Natural killer cell (primary cell): ENCODE data around the gene ENC1. TPM values are rescaled to one million over a fixed set of nuclear protein-coding genes. Genes with fewer than 3 reads are reported as not detected.
A peak's percentile ranks its signal among the peaks of the same experiment; 100 is the strongest.

Experiments
- ATAC-seq, 3 donors: fragments of 150-1000 bp in 2 of 3; fragments of 200-7000 bp in 1 of 3; cut with Tn5 transposase; 1 replicate in 1 of 3; 2 replicates in 2 of 3; pipeline ENCODE4 v1.10.0; 2021; ENCODE audit warnings: mild to moderate bottlenecking in 2 of 3, moderate library complexity in 2 of 3
- DNase-seq, 2 donors: peaks; one replicate each; pipeline versions ENCODE4 v3.0.0 to v3.0.0-alpha.2; 2013 to 2021; ENCODE audit warnings: mixed read lengths in 1 of 2
- H3K27ac ChIP-seq: one replicate; pipeline ENCODE4 v1.5.1; 2013; ENCODE audit warnings: mild to moderate bottlenecking, low read length
- H3K27me3 ChIP-seq: one replicate; pipeline ENCODE4 v1.6.1; 2013; ENCODE audit warnings: low read length; ENCODE audit not compliant: control insufficient read depth, insufficient read depth
- H3K36me3 ChIP-seq: one replicate; pipeline ENCODE4 v1.6.1; 2013; ENCODE audit warnings: low read length; ENCODE audit not compliant: control insufficient read depth, insufficient read depth
- H3K4me1 ChIP-seq: one replicate; pipeline ENCODE4 v1.6.1; 2013; ENCODE audit warnings: low read length; ENCODE audit not compliant: control insufficient read depth, insufficient read depth
- H3K4me3 ChIP-seq: one replicate; pipeline ENCODE4 v1.5.1; 2013; ENCODE audit warnings: low read length
- H3K9me3 ChIP-seq: one replicate; pipeline ENCODE4 v1.6.1; 2013; ENCODE audit warnings: low read length; ENCODE audit not compliant: control insufficient read depth, insufficient read depth
- H3K27ac Mint-ChIP-seq, 2 donors: one replicate each; pipeline ENCODE4 v1.8.0; 2022; ENCODE audit warnings: mild to moderate bottlenecking in 2 of 2, mixed read lengths in 2 of 2, moderate library complexity in 1 of 2
- H3K27me3 Mint-ChIP-seq, 2 donors: one replicate each; pipeline ENCODE4 v1.8.0; 2022; ENCODE audit warnings: low read depth in 2 of 2, mixed read lengths in 2 of 2
- H3K36me3 Mint-ChIP-seq: one replicate; pipeline ENCODE4 v1.8.0; 2022; ENCODE audit warnings: mixed read lengths
- H3K4me1 Mint-ChIP-seq, 2 donors: one replicate each; pipeline ENCODE4 v1.8.0; 2022; ENCODE audit warnings: mixed read lengths in 2 of 2
- H3K4me3 Mint-ChIP-seq: one replicate; pipeline ENCODE4 v1.8.0; 2022; ENCODE audit warnings: mild to moderate bottlenecking, moderate library complexity, mixed read lengths
- H3K9me3 Mint-ChIP-seq, 2 donors: one replicate each; pipeline ENCODE4 v1.8.0; 2022; ENCODE audit warnings: mixed read lengths in 2 of 2
- WGBS: methylation state at CpG from one replicate; pipeline ENCODE4 v1.1.7; 2013; ENCODE audit warnings: missing lambda C conversion rate; ENCODE audit not compliant: insufficient coverage; 5-methylcytosine and 5-hydroxymethylcytosine counted together
- intact Hi-C: fragments of 100-400 bp; cut with micrococcal nuclease; formaldehyde crosslinking; loops from one replicate; pipeline ENCODE4 v1.14.2; 2022
- total RNA-seq, 4 donors: library from RNA; stranded (reverse); fragments of 120-200 nt in 1 of 4; gene quantifications; one replicate each; pipeline versions ENCODE4 v1.2.3 to v1.2.4, GENCODE V29; 2013 to 2022
- TF ChIP-seq, protein P1 (sequence below): fragments of 200-600 bp; IDR thresholded peaks from one replicate; pipeline ENCODE4 v1.8.0; 2022; ENCODE audit warnings: antibody characterized with exemption

The ENC1 gene
- total RNA-seq, 3 donors from 2014 or later (not counting 1 experiment from before 2014, with no cell fraction given) = 89.6 to 133 (median 99.3) TPM

DNA sequence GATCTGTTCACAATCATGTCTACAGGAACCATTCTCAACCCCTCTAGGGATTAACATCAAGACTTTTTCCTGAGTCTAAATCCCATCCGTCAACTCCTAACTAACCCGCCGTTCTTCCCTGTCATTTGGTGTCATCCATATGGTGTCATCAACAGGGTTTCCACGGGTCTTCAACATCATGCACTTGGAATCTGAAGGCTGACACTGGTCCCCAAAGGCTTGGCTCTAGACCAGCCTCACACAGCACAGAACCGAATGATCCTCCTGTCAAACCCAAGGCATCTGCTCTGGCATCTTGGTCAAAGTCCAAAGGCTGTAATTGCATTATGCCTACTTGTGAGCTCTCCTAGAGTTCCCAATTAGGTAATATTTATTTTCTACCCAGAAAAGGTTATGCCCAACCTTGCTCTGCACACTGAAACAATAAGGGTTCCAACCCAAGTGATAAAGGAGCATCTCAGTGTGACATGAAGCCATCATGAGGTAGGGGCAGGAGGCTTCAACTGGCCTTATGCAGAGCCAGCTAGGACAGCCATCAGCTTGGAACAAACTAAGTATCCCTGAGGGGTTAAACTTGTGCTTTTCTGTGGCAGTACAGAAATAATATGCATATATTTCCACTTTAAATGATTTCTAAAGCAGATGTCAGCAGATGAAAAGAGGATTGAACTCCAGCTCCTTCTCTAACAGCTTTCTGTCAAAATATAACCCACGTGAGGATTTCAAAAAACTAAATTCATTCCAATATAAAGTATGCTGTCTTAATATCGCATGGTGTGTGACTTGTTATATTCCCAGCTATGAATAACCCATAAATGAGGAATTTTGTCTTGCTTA lies 13.9 kb downstream of the ENC1 start:
- no peaks in the 10 kb centered on the region for H3K36me3 ChIP-seq
- Mint-ChIP-seq H3K4me3 (no peak overlapping the region), H3K27me3 (no peaks in the 10 kb centered on the region), H3K4me1 (peaks cover 43 to 50% of the 10 kb centered on the region in 2 donors), H3K36me3 (no peaks in the 10 kb centered on the region), H3K9me3 (no peaks in the 10 kb centered on the region), H3K27ac (peak overlapping the region; percentile 42 to 97)
- no peak overlapping the region for H3K27ac ChIP-seq
- H3K27me3 ChIP-seq = no peaks in the 10 kb centered on the region
- WGBS = 92% methylated on average over 6 of the region's 7 CpGs
- H3K4me3 ChIP-seq = no peak overlapping the region
- DNase-seq (no peak), ATAC-seq (no peak)
- H3K4me1 ChIP-seq = peaks cover 23% of the 10 kb centered on the region
- intact Hi-C loops = no loop called here
- TF ChIP-seq, protein P1, sequence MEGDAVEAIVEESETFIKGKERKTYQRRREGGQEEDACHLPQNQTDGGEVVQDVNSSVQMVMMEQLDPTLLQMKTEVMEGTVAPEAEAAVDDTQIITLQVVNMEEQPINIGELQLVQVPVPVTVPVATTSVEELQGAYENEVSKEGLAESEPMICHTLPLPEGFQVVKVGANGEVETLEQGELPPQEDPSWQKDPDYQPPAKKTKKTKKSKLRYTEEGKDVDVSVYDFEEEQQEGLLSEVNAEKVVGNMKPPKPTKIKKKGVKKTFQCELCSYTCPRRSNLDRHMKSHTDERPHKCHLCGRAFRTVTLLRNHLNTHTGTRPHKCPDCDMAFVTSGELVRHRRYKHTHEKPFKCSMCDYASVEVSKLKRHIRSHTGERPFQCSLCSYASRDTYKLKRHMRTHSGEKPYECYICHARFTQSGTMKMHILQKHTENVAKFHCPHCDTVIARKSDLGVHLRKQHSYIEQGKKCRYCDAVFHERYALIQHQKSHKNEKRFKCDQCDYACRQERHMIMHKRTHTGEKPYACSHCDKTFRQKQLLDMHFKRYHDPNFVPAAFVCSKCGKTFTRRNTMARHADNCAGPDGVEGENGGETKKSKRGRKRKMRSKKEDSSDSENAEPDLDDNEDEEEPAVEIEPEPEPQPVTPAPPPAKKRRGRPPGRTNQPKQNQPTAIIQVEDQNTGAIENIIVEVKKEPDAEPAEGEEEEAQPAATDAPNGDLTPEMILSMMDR = no peak
- no peaks in the 10 kb centered on the region for H3K9me3 ChIP-seq

DNA sequence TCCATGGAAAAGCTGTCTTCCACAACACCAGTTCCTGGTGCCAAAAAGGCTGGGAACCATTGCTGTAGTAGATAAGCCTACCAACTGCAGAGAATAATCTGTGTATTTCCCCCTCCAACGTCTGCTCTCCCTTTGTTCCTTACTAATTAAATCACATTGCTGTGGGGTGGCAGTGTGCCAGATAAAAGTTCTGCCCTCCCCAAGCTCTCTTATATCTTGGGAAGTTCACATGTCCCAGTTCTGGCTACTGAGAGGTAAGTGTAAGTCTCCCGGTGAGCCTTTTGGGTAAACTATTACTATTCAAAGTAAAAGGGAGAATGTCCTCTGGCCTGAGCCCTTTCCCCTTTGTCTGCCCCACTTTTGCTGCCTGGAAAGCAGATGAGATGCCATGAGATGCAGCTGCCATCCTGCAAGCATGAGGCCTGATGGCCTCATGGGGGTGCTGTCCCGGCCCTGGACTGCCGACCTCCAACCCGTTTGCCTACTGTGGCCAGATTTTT lies 14.7 kb downstream of the ENC1 start:
- H3K4me3 ChIP-seq = no peak overlapping the region
- Mint-ChIP-seq H3K4me1 (peaks cover 35 to 42% of the 10 kb centered on the region in 2 donors), H3K4me3 (no peak overlapping the region), H3K27me3 (peaks cover 0 to 1% of the 10 kb centered on the region in 2 donors), H3K9me3 (no peaks in the 10 kb centered on the region), H3K27ac (peak overlapping the region; percentile 40 to 71), H3K36me3 (no peaks in the 10 kb centered on the region)
- intact Hi-C loops = no loop called here
- 83% methylated on average over 5 of the region's 5 CpGs for WGBS
- peaks cover 15% of the 10 kb centered on the region for H3K4me1 ChIP-seq
- H3K36me3 ChIP-seq = no peaks in the 10 kb centered on the region
- TF ChIP-seq, protein P1 = no peak
- DNase-seq (no peak), ATAC-seq (no peak)
- no peak overlapping the region for H3K27ac ChIP-seq
- no peaks in the 10 kb centered on the region for H3K9me3 ChIP-seq
- no peaks in the 10 kb centered on the region for H3K27me3 ChIP-seq

DNA sequence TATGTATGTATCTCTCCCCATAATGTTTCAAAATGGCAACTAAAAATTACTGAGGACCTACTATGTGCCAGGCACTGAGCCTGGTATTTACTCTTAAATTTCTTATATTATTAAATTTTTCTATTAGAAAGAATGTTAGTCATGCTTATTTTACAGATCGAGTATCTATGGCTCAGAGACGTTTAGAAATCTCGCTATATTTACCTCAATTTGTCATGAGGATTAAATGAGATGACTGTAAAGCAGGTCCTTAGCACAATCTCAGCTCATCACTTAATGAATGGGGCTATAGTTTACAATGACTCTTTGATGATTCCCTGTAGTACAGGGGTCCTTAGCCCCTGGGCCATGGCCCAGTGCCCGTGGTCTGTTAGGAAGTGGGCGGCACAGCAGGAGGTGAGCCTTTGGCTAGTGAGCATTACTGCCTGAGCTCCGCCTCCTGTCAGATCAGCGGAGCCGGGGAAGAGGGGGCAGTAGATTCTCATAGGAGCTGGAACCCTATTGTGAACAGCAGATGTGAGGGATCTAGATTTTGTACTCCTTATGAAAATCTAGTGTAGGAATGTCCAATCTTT lies 15.5 kb downstream of the ENC1 start:
- no peak for DNase-seq
- 93% methylated on average over 7 of the region's 8 CpGs for WGBS
- no peaks in the 10 kb centered on the region for H3K9me3 Mint-ChIP-seq
- H3K27me3 ChIP-seq = no peaks in the 10 kb centered on the region
- TF ChIP-seq, protein P1 = no peak
- H3K27me3 Mint-ChIP-seq = peaks cover 0 to 3% of the 10 kb centered on the region in 2 donors
- intact Hi-C loops = no loop called here
- ATAC-seq = no peak
- no peak overlapping the region for H3K27ac ChIP-seq
- H3K27ac Mint-ChIP-seq = no peak overlapping the region
- H3K4me1 ChIP-seq = peaks cover 7% of the 10 kb centered on the region
- H3K9me3 ChIP-seq = no peaks in the 10 kb centered on the region
- no peaks in the 10 kb centered on the region for H3K36me3 Mint-ChIP-seq
- H3K4me1 Mint-ChIP-seq = peaks cover 27 to 34% of the 10 kb centered on the region in 2 donors
- H3K4me3 ChIP-seq = no peak overlapping the region
- no peak overlapping the region for H3K4me3 Mint-ChIP-seq
- H3K36me3 ChIP-seq = no peaks in the 10 kb centered on the region
